GM12878 (cell line): Measurements from ENCODE around the gene USP26. TPM values are rescaled to one million over a fixed set of nuclear protein-coding genes. Genes with fewer than 3 reads are reported as not detected.

Experiments used
- ATAC-seq: fragments of 200-7000 bp; cut with Tn5 transposase; 3 replicates; pipeline ENCODE4 v1.9.1; 2020; ENCODE audit warnings: mild to moderate bottlenecking, moderate library complexity
- BruUV-seq: library from RNA; stranded (reverse); fragments of 400-500 nt; replicated peaks from 2 replicates; lab custom pipeline; 2021; lab: Mats Ljungman, UMichigan
- CTCF ChIA-PET: fragments of 300-600 bp; sonication (Branson Sonifier 250); formaldehyde crosslinking; extraction: SDS; loops from one replicate; lab custom pipeline; 2021; ENCODE audit warnings: inconsistent platforms; lab: Yijun Ruan, JAX
- POLR2A ChIA-PET: fragments of 350-600 bp; formaldehyde crosslinking; extraction: SDS; loops from one replicate; lab custom pipeline; 2021; ENCODE audit warnings: inconsistent platforms; lab: Charles Lee
- RAD21 ChIA-PET: fragments of 300-600 bp; sonication (Branson Sonifier 250); formaldehyde crosslinking; loops from one replicate; lab custom pipeline; 2023; ENCODE audit warnings: antibody characterized with exemption; ENCODE audit not compliant: unreplicated experiment; lab: Charles Lee
- SMC1A ChIA-PET: fragments of 300-600 bp; sonication (Branson Sonifier 250); formaldehyde crosslinking; loops from one replicate; lab custom pipeline; 2023; ENCODE audit not compliant: unreplicated experiment, uncharacterized antibody; lab: Charles Lee
- DNase-seq: peaks from one replicate; pipeline ENCODE4 v3.0.0-alpha.2; 2011; ENCODE audit warnings: low read depth, low spot score
- FAIRE-seq: peaks from 3 replicates; lab custom pipeline; 2011; peaks lifted over from hg19 to GRCh38; lab: Jason Lieb, UNC
- H2AFZ ChIP-seq: 2 replicates; pipeline ENCODE4 v1.6.0; 2011; ENCODE audit warnings: low read depth, low read length, control low read depth; ENCODE audit not compliant: control insufficient read depth
- H3K27ac ChIP-seq: 2 replicates; pipeline ENCODE4 v1.5.1; 2011; ENCODE audit warnings: control low read depth; ENCODE audit not compliant: control insufficient read depth, insufficient read depth
- H3K27me3 ChIP-seq, 2 experiments: replicated peaks in 1 of 2; 2 replicates each; pipeline versions ENCODE4 v1.6.0 to v1.6.1; 2011; ENCODE audit warnings: low read length in 1 of 2; ENCODE audit not compliant: control insufficient read depth in 2 of 2, insufficient read depth in 2 of 2
- H3K36me3 ChIP-seq, 2 experiments: 2 replicates each; pipeline ENCODE4 v1.5.1; 2011; ENCODE audit warnings: low read length in 1 of 2; ENCODE audit not compliant: control insufficient read depth in 2 of 2, insufficient read depth in 2 of 2
- H3K4me1 ChIP-seq: 2 replicates; pipeline ENCODE4 v1.6.1; 2011; ENCODE audit warnings: mild to moderate bottlenecking, low read length, moderate library complexity, mixed read lengths; ENCODE audit not compliant: control insufficient read depth, insufficient read depth
- H3K4me2 ChIP-seq: 2 replicates; pipeline ENCODE4 v1.6.0; 2011; ENCODE audit warnings: control low read depth; ENCODE audit not compliant: control insufficient read depth, insufficient read depth
- H3K4me3 ChIP-seq: fragments of 200-600 bp; sonication (generic); 2 replicates; pipeline ENCODE4 v1.5.1; 2016
- H3K79me2 ChIP-seq: 2 replicates; pipeline ENCODE4 v1.6.0; 2011; ENCODE audit warnings: low read length; ENCODE audit not compliant: control insufficient read depth, insufficient read depth
- H3K9ac ChIP-seq: 2 replicates; pipeline ENCODE4 v1.8.0; 2011; ENCODE audit warnings: low read length, control low read depth, mixed read lengths; ENCODE audit not compliant: control insufficient read depth, insufficient read depth
- H3K9me3 ChIP-seq: replicated peaks from 3 replicates; pipeline ENCODE4 v1.5.1; 2011; ENCODE audit warnings: mild to moderate bottlenecking, low read length; ENCODE audit not compliant: control insufficient read depth, insufficient read depth
- H4K20me1 ChIP-seq: 2 replicates; pipeline ENCODE4 v1.6.0; 2011; ENCODE audit not compliant: control insufficient read depth, insufficient read depth
- CBX5 ChIP-seq: sonication (generic); IDR thresholded peaks from 2 replicates; pipeline ENCODE4 v1.6.1; 2016; ENCODE audit warnings: low read depth, moderate library complexity, mild to moderate bottlenecking, inconsistent platforms
- CHD4 ChIP-seq: fragments of 200-600 bp; sonication (generic); IDR thresholded peaks from 2 replicates; pipeline ENCODE4 v1.6.1; 2016; ENCODE audit warnings: mild to moderate bottlenecking
- CREB1 ChIP-seq: IDR thresholded peaks from 2 replicates; pipeline ENCODE4 v1.6.1; 2012; ENCODE audit warnings: low read depth, mild to moderate bottlenecking, inconsistent platforms
- ESRRA ChIP-seq: IDR thresholded peaks from 2 replicates; pipeline ENCODE4 v1.6.1; 2012; ENCODE audit warnings: mild to moderate bottlenecking, low read length, improper control_type of control experiment
- HSF1 ChIP-seq: fragments of 150-350 bp; IDR thresholded peaks from 2 replicates; pipeline ENCODE4 v1.6.1; 2014; ENCODE audit warnings: mild to moderate bottlenecking, low read depth, low read length
- MEF2A ChIP-seq: IDR thresholded peaks from 2 replicates; pipeline ENCODE4 v1.6.1; 2011; ENCODE audit warnings: low read depth, mild to moderate bottlenecking, low read length, moderate library complexity; ENCODE audit not compliant: insufficient read depth
- PAX8 ChIP-seq: fragments of 450-650 bp; IDR thresholded peaks from 2 replicates; pipeline ENCODE4 v1.6.1; 2017; ENCODE audit warnings: mild to moderate bottlenecking, moderate library complexity
- PKNOX1 ChIP-seq: fragments of 450-650 bp; IDR thresholded peaks from 2 replicates; pipeline ENCODE4 v1.6.1; 2016; ENCODE audit warnings: mild to moderate bottlenecking
- PRDM15 ChIP-seq: fragments of 450-650 bp; formaldehyde crosslinking; IDR thresholded peaks from 2 replicates; pipeline ENCODE4 v1.4.0; 2020; ENCODE audit warnings: mild to moderate bottlenecking, moderate library complexity
- SKIL ChIP-seq: fragments of 450-650 bp; IDR thresholded peaks from 2 replicates; pipeline ENCODE4 v1.6.1; 2017; ENCODE audit warnings: mild to moderate bottlenecking, low read depth, inconsistent platforms; ENCODE audit not compliant: poor library complexity, severe bottlenecking
- STAT3 ChIP-seq: IDR thresholded peaks from 2 replicates; pipeline ENCODE4 v1.6.1; 2011; ENCODE audit warnings: low read depth, low read length, improper control_type of control experiment
- USF1 ChIP-seq: IDR thresholded peaks from 2 replicates; pipeline ENCODE4 v1.6.1; 2011; ENCODE audit warnings: borderline replicate concordance, low read depth, mild to moderate bottlenecking, moderate library complexity, mixed read lengths, low read length; ENCODE audit not compliant: insufficient read depth; ENCODE audit errors: extremely low read length
- USF2 ChIP-seq: IDR thresholded peaks from 2 replicates; pipeline ENCODE4 v1.6.1; 2011; ENCODE audit warnings: low read depth, low read length, improper control_type of control experiment, borderline replicate concordance
- WGBS: methylation state at CpG from one replicate; pipeline ENCODE4 v1.1.6; 2016; ENCODE audit warnings: low lambda C conversion rate; ENCODE audit not compliant: insufficient replicate concordance, insufficient coverage; ENCODE audit errors: missing lambda C conversion rate; 5-methylcytosine and 5-hydroxymethylcytosine counted together
- in situ Hi-C: fragments of 300-500 bp; cut with MboI; formaldehyde crosslinking; loops from 9 replicates; pipeline ENCODE4 v1.14.3; 2018; ENCODE audit warnings: mixed read lengths
- intact Hi-C: fragments of 100-400 bp; cut with micrococcal nuclease; formaldehyde crosslinking; loops from one replicate; pipeline ENCODE4 v1.14.2; 2022; ENCODE audit not compliant: unreplicated experiment
- polyA plus RNA-seq, 11 experiments: library from polyadenylated mRNA; depleted of rRNA in 4 of 11; unstranded in 6 of 11; stranded (reverse) in 5 of 11; fragments of >200 nt; fragmentation: Nextera tagmentation in 4 of 11; fragmentation: Illumina TruSeq in 1 of 11; extraction: Ambion mirVana in 4 of 11; extraction: Trizol in 1 of 11; gene quantifications; 1 replicate in 1 of 11; 2 replicates in 10 of 11; pipeline versions ENCODE4 v1.2.1 to v1.2.3, GENCODE V29; 2011 to 2016; ENCODE audit warnings: inconsistent platforms in 2 of 11, missing spikeins in 2 of 11, low read depth in 1 of 11
- total RNA-seq, 4 experiments: library from RNA; depleted of rRNA in 3 of 4; stranded (reverse); fragments of >200 nt in 3 of 4; fragmentation: Illumina TruSeq in 1 of 4; extraction: Trizol in 1 of 4; gene quantifications; 2 replicates each; pipeline versions ENCODE4 v1.2.1 to v1.2.3, GENCODE V29; 2013 to 2021

Gene USP26
- total and polyA plus RNA-seq, 10 of the 15 experiments (the other 5 are each of a cell fraction or from before 2014, with no cell fraction given): not detected

- Histone ChIP-seq H3K9ac (no peak overlapping the region), H3K4me3 (no peak overlapping the region), H2AFZ (no peak overlapping the region), H3K27ac (no peak overlapping the region), H3K4me1 (no peaks in the 10 kb centered on the region), H3K4me2 (no peak overlapping the region), H3K27me3 (no peaks in the 10 kb centered on the region), H3K9me3 (no peaks in the 10 kb centered on the region), H4K20me1 (no peaks in the 10 kb centered on the region), H3K36me3 (no peaks in the 10 kb centered on the region), H3K79me2 (no peaks in the 10 kb centered on the region)
- SMC1A ChIA-PET: no interaction called here
- intact Hi-C loops: loop anchor here (10.0 kb wide), 1 partner anchor 63 kb away; no protein-coding TSS in a partner anchor
- POLR2A ChIA-PET: no interaction called here
- CTCF ChIA-PET: interaction anchor here (0.6 kb wide), 1 partner anchor 27 kb away, joined by 4 read pairs; no protein-coding TSS in a partner anchor
- ATAC-seq (no peak), FAIRE-seq (no peak), DNase-seq (no peak)
- RAD21 ChIA-PET: no interaction called here
- in situ Hi-C loops: no loop called here
- BruUV-seq: no TSS peak
- WGBS: 4% methylated on average over 2 of the region's 2 CpGs
- TF ChIP-seq SKIL (no peak), USF2 (no peak), PKNOX1 (no peak), CHD4 (no peak), HSF1 (no peak), PAX8 (no peak), ESRRA (no peak), STAT3 (no peak), USF1 (no peak), MEF2A (no peak), CBX5 (no peak), CREB1 (no peak), PRDM15 (CRISPR knock-in tag) (no peak)
These were observed 54.6 kb downstream of the USP26 start for GRCh38 chrX:133042260-133042659.
